Uterus (tissue), 4 donors: ENCODE data around the gene HTR3A. TPM values are rescaled to one million over a fixed set of nuclear protein-coding genes. Genes with fewer than 3 reads are reported as not detected.

Experiments used
- DNase-seq, 2 donors: peaks; one replicate each; pipeline ENCODE4 v3.0.0-alpha.2; 2019 to 2020
- H3K27ac ChIP-seq, 2 donors: fragments of 200-600 bp; sonication (generic); 1 replicate in 1 of 2; 2 replicates in 1 of 2; pipeline ENCODE4 v1.5.1; 2016 to 2018
- H3K27me3 ChIP-seq, 2 donors: fragments of 200-600 bp; sonication (generic); one replicate each; pipeline ENCODE4 v1.5.1; 2018 to 2019; ENCODE audit warnings: control low read depth in 1 of 2
- H3K36me3 ChIP-seq, 2 donors: fragments of 200-600 bp; sonication (generic); one replicate each; pipeline ENCODE4 v1.5.1; 2019; ENCODE audit warnings: control low read depth in 1 of 2
- H3K4me1 ChIP-seq, 2 donors: fragments of 200-600 bp; sonication (generic); one replicate each; pipeline ENCODE4 v1.5.1; 2018 to 2019; ENCODE audit warnings: control low read depth in 1 of 2
- H3K4me3 ChIP-seq, 2 donors: fragments of 200-600 bp; sonication (generic); 1 replicate in 1 of 2; 2 replicates in 1 of 2; pipeline ENCODE4 v1.5.1; 2018 to 2019; ENCODE audit warnings: mild to moderate bottlenecking in 1 of 2
- H3K9me3 ChIP-seq, 2 donors: fragments of 200-600 bp; sonication (generic); one replicate each; pipeline ENCODE4 v1.5.1; 2019; ENCODE audit warnings: control low read depth in 1 of 2
- POLR2A ChIP-seq, 2 donors: fragments of 450-650 bp; IDR thresholded peaks; one replicate each; pipeline ENCODE4 v1.6.1; 2016; ENCODE audit warnings: antibody characterized with exemption in 2 of 2, mild to moderate bottlenecking in 1 of 2, moderate library complexity in 1 of 2
- intact Hi-C: fragments of 100-400 bp; cut with DNase I; formaldehyde crosslinking; loops from one replicate; pipeline ENCODE4 v1.15.1; 2023; ENCODE audit warnings: low total_unique reads
- total RNA-seq, 4 donors: library from RNA; depleted of rRNA in 3 of 4; stranded (reverse); fragments of >200 nt in 3 of 4; gene quantifications; one replicate each; pipeline versions ENCODE4 v1.1.0 to v1.2.4, GENCODE V29; 2014 to 2023
- TF ChIP-seq, protein P1 (sequence below), 4 experiments: fragments of 200-600 bp in 2 of 4; fragments of 450-650 bp in 2 of 4; sonication (generic) in 2 of 4; IDR thresholded peaks; one replicate each; pipeline ENCODE4 v1.5.1; 2016 to 2019; ENCODE audit warnings: antibody characterized with exemption in 4 of 4, mild to moderate bottlenecking in 2 of 4, moderate library complexity in 1 of 4
- donor health status: DM: yes; HTN: yes; CAD: no.

Gene HTR3A
- total RNA-seq, 4 donors from 2014 or later: 0.14 to 0.21 TPM; not detected in 2

DNA sequence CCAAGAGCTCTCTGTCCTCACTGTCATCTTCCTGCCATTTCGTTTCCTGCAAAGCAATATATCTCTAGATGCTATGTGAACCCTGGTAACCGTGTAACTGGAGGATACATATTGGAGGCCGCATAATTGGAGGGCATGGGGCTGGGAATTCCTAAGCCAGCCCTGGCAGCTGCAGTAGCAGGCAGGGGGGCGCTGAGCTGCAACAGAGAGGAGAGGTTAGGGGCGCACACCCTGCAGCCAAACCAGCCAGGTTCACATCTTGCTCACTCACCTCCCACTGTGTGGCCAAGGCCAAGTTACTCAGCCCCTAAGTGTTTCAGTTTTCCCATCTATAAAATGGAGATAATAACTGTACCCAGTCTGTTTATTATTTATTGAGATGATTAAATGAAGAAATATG, 44.7 kb downstream of the HTR3A start:
- intact Hi-C loops: no loop called here
- DNase-seq: no peak
- no peak for TF ChIP-seq POLR2A (IDR thresholded peaks at IDR 0.05)
- TF ChIP-seq, protein P1, sequence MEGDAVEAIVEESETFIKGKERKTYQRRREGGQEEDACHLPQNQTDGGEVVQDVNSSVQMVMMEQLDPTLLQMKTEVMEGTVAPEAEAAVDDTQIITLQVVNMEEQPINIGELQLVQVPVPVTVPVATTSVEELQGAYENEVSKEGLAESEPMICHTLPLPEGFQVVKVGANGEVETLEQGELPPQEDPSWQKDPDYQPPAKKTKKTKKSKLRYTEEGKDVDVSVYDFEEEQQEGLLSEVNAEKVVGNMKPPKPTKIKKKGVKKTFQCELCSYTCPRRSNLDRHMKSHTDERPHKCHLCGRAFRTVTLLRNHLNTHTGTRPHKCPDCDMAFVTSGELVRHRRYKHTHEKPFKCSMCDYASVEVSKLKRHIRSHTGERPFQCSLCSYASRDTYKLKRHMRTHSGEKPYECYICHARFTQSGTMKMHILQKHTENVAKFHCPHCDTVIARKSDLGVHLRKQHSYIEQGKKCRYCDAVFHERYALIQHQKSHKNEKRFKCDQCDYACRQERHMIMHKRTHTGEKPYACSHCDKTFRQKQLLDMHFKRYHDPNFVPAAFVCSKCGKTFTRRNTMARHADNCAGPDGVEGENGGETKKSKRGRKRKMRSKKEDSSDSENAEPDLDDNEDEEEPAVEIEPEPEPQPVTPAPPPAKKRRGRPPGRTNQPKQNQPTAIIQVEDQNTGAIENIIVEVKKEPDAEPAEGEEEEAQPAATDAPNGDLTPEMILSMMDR (IDR thresholded peaks at IDR 0.05): no peak
- Histone ChIP-seq H3K9me3 (no peaks in the 10 kb centered on the region), H3K36me3 (no peaks in the 10 kb centered on the region), H3K4me1 (no peaks in the 10 kb centered on the region), H3K27me3 (no peaks in the 10 kb centered on the region), H3K4me3 (no peak overlapping the region), H3K27ac (no peak overlapping the region)

DNA sequence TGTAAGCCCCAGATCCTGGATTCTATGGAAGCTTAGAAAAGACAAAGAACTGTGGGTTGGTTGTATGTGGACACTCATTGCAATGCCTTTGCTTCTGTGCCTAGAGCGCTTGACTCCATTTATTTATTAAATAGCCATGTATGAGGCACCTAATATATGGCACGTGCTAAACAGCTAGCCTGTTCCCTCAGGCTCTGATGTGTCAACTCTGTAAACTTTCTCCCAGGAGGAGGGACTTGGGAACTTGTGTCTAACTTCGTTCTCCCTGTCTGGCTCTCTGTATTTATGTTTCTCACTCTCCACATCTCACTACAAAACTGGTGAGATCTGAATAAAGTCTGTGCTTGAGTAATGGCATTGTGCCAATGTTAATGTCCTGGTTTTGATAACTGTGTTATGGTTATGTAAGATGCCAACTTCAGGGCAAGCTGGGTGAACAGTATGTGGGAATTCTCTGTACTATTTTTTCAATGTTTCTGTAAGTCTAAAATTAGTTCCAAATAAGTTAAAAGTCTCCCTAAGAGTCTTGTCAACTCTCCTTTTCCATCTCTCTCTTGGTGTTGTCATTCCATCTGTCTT, 50.5 kb downstream of the HTR3A start:
- no peaks in the 10 kb centered on the region for H3K4me1 ChIP-seq
- no peak for TF ChIP-seq POLR2A (IDR thresholded peaks at IDR 0.05)
- TF ChIP-seq, protein P1 (IDR thresholded peaks at IDR 0.05): no peak
- no peak overlapping the region for H3K4me3 ChIP-seq
- intact Hi-C loops: no loop called here
- no peaks in the 10 kb centered on the region for H3K9me3 ChIP-seq
- H3K36me3 ChIP-seq: no peaks in the 10 kb centered on the region
- H3K27me3 ChIP-seq: no peaks in the 10 kb centered on the region
- DNase-seq: no peak
- H3K27ac ChIP-seq: no peak overlapping the region

DNA sequence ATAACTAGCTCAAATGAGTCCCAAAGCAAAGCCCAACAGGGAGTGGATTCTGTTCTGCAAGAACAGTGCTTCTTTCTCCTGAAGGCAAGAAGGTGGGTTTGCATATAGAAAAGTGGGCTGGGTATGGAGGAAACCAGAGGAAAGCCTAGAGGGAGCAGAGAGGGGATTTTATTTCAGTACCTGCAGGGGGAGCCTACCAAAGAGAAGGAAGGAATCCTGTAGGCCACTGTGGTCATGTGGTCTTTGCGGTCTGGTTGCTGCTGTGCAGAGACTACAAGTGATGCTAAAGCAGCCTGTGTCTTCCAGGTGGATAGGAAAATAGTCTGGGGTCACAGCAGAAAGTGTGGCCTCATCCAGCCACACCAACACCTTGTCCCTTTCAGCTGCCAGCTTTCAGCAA, 51.4 kb downstream of the HTR3A start:
- H3K4me3 ChIP-seq: no peak overlapping the region
- DNase-seq: no peak

DNA sequence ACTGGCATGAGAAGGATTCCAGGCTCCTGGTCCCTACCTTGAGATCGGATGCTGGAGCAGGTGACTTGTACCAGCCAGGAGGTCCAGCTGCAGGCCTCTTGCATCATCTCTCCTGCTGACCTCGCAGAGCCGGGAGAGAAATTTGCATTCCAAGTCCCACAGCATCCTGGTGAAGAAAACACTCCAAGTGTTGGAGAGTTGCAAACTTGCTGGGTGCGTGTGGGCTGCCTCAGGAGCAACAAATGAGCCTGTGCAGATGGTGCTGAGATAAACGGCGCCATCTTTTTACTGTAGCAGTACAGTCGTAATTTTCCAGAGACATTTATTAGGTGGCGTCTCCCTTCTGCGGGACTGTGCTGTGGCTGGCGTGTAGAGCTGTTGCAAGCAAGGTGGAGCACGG, 52.5 kb downstream of the HTR3A start:
- Histone ChIP-seq H3K27me3 (no peaks in the 10 kb centered on the region), H3K4me1 (no peaks in the 10 kb centered on the region), H3K36me3 (no peaks in the 10 kb centered on the region), H3K9me3 (no peaks in the 10 kb centered on the region), H3K27ac (no peak overlapping the region), H3K4me3 (no peak overlapping the region)
- no peak for DNase-seq
- intact Hi-C loops: no loop called here
- TF ChIP-seq, protein P1 (IDR thresholded peaks at IDR 0.05): no peak
- TF ChIP-seq POLR2A (IDR thresholded peaks at IDR 0.05): no peak

More for the DNA sequence above, 51.4 kb downstream of the HTR3A start:
- Histone ChIP-seq H3K27me3 (no peaks in the 10 kb centered on the region), H3K27ac (no peak overlapping the region), H3K4me1 (no peaks in the 10 kb centered on the region), H3K9me3 (no peaks in the 10 kb centered on the region), H3K36me3 (no peaks in the 10 kb centered on the region)
- TF ChIP-seq, protein P1 (IDR thresholded peaks at IDR 0.05): peak in 1 of 4 experiments; percentile 4
- no peak for TF ChIP-seq POLR2A (IDR thresholded peaks at IDR 0.05)
- intact Hi-C loops: no loop called here

DNA sequence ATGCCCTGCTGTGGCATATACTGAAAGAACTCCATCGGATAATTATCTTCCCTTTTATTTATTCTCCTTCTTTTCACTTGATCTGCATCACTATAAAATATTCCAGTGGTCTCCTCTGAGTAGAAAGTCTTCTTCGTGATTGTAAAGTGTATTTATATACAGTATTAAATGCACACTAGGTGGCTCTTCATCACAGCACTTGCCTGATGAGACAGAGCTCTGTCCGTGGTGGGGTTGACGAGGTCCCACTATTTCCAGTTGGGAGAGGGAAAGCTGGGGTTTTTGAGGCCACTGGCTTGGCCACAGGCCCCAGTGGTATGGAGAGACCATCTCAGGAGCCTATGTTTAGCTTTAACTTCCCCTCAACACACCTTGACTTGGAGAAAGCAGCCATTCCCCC, 53.0 kb downstream of the HTR3A start:
- TF ChIP-seq POLR2A (IDR thresholded peaks at IDR 0.05): no peak
- TF ChIP-seq, protein P1 (IDR thresholded peaks at IDR 0.05): peak in 1 of 4 experiments; percentile 30
- Histone ChIP-seq H3K27ac (no peak overlapping the region), H3K4me3 (no peak overlapping the region), H3K36me3 (no peaks in the 10 kb centered on the region), H3K27me3 (no peaks in the 10 kb centered on the region), H3K4me1 (no peaks in the 10 kb centered on the region), H3K9me3 (no peaks in the 10 kb centered on the region)
- no peak for DNase-seq
- intact Hi-C loops: no loop called here
